Iris pigment epithelial cell (primary cell): ENCODE measurements around the gene NFIA.

ENCODE experiments used
- DNase-seq: peaks from one replicate; pipeline ENCODE4 v3.0.0-alpha.2; 2011; ENCODE audit warnings: low read depth

The NFIA gene

DNA sequence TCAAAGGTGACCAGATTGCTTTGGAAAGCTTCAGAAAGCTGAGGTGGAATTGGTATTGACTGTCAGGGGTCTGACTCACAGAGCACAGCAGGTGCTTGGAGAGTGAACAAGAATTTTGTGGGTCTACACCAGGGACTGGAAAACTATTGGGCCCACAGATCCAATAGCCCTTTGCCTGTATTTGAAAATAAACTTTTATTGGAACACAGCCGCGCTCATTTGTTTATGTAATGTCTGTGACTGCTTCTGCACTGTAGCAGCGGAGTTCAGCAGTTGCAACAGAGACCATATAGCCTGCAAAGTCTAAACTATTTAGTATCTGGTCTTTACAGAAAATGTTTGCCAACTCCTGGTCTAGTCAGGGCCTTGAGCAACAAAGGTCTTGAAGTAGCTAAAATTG, 315.6 kb downstream of the NFIA start:
- peak; percentile 89 for DNase-seq

GRCh38 chr1:61399199-61399598, 316.8 kb downstream of the NFIA start:
- DNase-seq: no peak

DNA sequence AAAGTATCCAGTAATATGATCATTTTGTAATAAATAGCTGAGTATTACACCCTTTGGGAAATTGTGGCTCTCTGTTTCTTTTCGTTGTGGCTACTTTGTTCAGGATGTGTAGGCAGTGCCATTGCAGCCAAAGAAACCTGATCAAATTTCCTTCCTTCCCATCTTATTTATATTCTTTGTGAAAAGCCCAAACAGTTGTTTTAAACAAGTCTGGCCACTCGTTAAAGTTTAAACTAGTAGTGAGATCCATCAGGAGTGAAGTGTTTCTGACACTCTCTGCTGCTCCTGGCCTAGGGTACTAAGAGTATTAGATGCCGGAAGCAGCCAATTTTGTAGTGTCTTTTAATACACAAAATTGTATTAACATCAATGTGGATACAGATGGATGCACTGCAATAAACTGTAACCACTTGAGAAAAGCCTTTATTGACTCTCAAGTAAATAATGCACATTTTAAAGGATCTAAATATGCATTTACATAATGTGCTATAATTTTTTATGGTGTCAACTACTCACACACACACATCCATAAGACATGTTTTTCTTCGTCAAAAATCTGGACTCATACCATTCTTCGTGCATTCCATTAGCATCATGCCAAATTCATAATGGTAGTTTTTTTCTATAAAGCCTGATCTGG, 317.9 kb downstream of the NFIA start:
- no peak for DNase-seq

DNA sequence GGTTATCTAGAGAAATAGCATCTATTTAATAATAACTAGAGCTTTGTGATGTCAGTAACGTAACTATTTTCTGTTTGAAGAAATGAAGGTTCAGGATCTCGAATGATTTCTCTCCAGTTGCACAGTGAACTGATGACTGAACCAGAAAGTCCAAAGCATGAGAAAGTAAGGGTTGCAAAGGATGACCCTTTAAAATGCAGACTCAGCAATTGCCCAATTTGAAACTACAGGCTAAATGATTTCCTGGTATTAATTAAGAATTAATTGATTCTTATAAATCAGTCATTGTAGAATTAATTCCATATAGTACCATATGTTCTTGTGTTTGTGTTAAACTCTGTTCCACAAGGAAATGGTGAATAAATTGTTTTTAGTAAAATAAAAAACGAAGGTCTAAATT, 318.6 kb downstream of the NFIA start:
- no peak for DNase-seq

DNA sequence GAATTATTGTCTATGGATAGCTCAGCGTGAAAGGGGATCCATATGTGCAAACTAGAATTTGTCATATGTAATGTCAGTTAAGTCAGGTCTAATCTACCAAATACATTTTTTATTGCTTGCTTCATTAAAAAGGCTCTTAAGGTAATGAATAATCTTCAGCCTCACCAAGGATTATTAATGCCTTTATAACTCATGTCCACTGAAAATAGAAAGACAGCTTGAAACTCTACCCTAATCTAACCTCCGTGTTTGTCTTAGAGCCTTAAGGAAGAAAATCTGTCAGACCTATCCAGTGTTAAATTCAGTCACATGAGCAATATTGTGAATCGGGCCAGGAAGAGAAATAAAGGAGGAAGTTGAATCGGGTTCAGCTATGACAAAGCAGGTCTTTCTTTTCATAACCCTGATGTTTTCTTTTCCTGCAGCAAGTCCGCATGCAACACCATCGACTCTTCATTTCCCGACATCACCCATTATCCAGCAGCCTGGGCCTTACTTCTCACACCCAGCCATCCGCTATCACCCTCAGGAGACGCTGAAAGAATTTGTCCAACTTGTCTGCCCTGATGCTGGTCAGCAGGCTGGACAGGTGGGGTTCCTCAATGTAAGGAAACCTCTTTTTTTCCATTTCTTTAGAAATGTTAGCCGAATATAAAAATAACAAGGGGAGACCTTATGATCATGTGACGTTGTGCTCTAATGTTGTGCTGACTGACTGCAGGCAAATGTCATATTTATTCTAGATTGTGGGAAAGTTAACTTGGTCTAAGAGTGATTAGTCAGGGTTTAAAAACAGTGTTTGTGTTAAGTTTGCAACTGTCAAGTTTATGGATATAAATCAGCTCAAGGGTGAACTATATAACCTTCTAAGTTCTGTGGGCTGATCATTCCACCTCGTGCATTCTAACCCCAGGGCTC, 321.6 kb downstream of the NFIA start:
- peak; percentile 50 for DNase-seq

- no peak for DNase-seq
Measured at GRCh38 chr1:61404597-61405376, 322.4 kb downstream of the NFIA start.

DNA sequence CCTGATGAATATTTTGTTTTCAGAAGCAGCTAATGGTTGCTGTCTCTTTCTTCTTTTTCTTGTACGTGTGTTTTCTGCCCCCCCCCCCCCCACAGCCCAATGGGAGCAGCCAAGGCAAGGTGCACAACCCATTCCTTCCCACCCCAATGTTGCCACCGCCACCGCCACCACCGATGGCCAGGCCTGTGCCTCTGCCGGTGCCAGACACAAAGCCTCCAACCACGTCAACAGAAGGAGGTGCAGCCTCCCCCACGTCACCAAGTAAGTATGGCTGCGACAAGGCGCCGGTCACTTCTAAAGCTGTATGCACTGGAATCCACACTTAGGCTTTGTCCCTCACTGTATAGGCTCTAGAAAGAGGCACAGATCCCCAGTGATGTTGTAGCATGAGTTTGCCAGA, 324.1 kb downstream of the NFIA start:
- DNase-seq: no peak

DNA sequence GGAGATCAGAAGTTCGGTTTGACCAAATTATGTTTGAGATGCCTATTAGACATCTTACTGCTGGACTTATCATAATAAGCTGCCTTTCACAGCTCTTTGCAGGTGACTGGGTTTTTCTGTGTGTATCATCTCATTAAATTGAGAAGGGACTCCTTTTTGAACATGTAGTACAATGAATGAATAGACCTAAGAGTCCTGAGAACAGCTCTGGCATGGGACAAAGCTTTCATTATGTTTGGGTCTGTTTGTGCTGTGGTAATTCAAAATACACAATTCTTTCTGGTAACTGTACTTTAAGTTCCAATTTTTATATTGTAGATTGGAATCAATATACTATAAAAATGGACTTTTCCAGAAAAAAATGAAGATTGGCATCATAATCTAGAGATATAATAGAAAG, 330.2 kb downstream of the NFIA start:
- no peak for DNase-seq

- no peak for DNase-seq
Measured at GRCh38 chr1:61419196-61419595, 336.8 kb downstream of the NFIA start.

- DNase-seq: no peak
Measured at GRCh38 chr1:61419657-61420056, 337.3 kb downstream of the NFIA start.

GRCh38 chr1:61420243-61420642, 337.9 kb downstream of the NFIA start:
- no peak for DNase-seq

- no peak for DNase-seq
Measured at GRCh38 chr1:61420909-61421835, 338.8 kb downstream of the NFIA start.

- no peak for DNase-seq
Measured at GRCh38 chr1:61423643-61424042, 341.3 kb downstream of the NFIA start.

- no peak for DNase-seq
Measured at GRCh38 chr1:61424382-61424781, 342.0 kb downstream of the NFIA start.

DNA sequence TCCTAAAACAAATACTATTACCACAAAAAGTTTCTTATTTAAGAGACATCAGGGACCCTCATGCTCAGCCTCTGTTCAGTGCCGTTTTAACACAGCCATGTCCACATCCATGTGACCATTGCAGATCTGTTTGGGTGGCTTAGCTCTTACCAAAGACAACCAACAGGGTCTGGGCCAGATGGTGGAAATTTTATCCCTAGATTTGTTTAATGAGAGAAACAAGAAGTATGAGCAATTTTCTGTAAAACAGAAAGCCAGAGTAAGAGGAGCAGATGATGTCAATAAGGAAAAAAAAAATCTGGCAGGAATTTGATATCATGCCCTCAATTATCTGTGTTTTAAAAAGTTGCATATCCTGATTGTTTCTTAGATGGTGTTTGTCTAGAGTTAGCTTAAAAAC, 342.7 kb downstream of the NFIA start:
- no peak for DNase-seq

- no peak for DNase-seq
Measured at GRCh38 chr1:61426254-61426653, 343.9 kb downstream of the NFIA start.

DNA sequence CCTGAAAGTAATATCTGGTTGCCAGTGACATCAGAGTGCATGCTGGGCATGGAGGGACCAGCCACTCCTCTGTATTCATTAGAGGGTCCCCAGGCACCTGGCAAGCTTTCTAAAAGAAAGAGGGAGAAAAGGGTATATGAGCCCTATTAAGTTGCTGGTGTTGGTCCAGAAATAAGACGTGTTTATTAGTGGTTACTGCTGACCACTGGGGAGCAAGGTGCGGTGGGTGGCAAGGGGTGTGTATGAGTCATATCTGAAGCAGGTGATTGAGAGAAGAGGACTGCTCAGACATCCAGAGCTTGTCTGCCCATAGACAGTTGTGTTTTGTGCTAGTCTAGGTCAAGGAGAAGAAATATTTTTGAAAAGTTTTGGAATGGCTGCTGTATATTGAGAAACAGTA, 344.5 kb downstream of the NFIA start:
- DNase-seq: no peak

GRCh38 chr1:61427510-61427909, 345.1 kb downstream of the NFIA start:
- DNase-seq: no peak

GRCh38 chr1:61428146-61428545, 345.8 kb downstream of the NFIA start:
- no peak for DNase-seq

DNA sequence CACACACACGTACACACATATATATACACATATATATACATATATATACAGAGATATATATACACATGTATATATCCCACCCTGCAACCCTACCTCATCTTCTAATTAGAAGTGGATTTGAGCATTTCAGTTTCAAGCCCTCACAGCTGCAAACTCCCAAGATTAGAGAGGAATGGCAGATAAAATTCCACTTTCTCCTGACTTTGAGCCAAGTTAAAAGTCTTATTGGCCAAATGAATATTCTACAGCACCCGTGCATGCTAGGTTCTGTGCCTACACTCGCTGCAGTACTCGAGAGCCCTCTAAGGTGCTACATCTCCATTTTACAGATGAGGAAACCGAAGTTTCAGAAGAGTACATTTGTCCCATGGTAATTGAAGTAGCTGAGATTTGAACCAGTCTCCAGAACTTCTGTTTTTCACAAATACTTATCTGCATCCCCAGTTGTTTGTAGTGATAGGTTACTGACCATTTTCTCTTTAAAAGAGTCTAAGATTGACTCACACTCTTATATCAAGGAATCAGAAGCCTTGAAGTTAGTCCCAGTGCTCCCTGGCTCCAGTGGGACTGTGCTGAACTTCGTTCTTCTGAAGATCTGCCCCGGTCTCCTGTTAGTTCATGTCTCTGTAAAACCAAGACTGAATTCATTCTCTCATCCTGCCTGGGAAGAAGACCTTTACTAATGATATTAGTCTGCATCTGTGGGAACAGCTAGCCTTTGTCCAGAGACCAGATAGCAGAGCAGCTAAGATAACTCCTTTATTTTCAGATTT, 350.4 kb downstream of the NFIA start:
- DNase-seq: no peak

GRCh38 chr1:61433646-61434045, 351.3 kb downstream of the NFIA start:
- DNase-seq: no peak
